ENCODE data around the gene NUP133. TPM values are rescaled to one million over a fixed set of nuclear protein-coding genes. Genes with fewer than 3 reads are reported as not detected.

NUP133 gene
- total RNA-seq = 10 to 100 TPM; 36.9 to 38.2 TPM

- Mint-ChIP-seq H3K9me3 (no peaks in the 10 kb centered on the region), H3K27ac (peak within 1 kb of the TSS; percentile 89), H3K4me3 (peak within 1 kb of the TSS; percentile 83), H3K36me3 (ENCODE audit: low read depth) (peaks cover 4% of the 10 kb centered on the region), H3K27me3 (no peaks in the 10 kb centered on the region), H3K4me1 (peaks cover 35% of the 10 kb centered on the region)
- CTCF ChIA-PET = interaction anchor here (1.0 to 2.5 kb wide), 7 partner anchors 13 to 803 kb away, joined by 3 to 14 read pairs (median 3); partner anchors contain the start of gene ABCB10
- peak; percentile 98 for DNase-seq
- POLR2A ChIA-PET = interaction anchor here (0.6 to 2.4 kb wide), 25 partner anchors 9 to 1532 kb away, joined by 3 to 24 read pairs (median 4); partner anchors contain the start of genes ABCB10, CCSAP, FAM89A and RAB4A
These were observed at the start of gene NUP133 for GRCh38 chr1:229507951-229508822. TSS of gene NUP133 (minus strand) at chr1:229508341. CDS start at chr1:229508249, 92 bp downstream.

DNA sequence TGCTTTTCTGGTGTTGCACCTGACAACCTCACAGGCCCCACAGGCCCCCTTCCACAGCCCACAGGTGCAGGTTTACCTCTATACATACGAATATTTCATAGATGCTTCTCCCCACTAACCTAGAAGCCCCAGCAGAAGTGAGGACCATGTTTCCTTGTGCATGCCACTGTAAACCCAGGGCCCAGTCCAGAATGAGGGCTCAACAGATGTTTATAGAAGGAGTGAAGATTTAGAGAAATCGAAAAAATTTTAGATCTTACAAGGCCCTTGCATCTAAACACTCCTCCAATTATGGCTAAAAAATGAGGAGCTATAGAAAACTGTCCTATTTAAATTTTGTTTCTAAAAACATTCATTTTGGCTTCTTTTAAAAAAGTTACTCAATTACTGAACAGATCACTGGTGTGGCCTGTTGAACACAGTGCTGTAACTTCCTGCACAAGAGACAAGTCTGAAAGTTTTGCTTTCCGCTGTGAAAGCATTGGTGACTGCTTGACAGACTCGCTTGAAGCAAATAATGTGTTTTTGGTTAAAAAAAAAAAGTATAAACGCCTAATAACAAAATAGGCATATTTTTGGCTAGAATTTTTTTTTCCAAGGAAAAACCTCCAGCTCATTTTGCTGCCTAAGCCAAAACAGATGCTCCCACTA lies 49.2 kb upstream of the NUP133 start:
- no peaks in the 10 kb centered on the region for H3K9me3 Mint-ChIP-seq
- H3K36me3 Mint-ChIP-seq (ENCODE audit: low read depth) = peaks cover 20% of the 10 kb centered on the region
- ChIA-PET CTCF (interaction anchor here (0.9 to 3.2 kb wide), 6 partner anchors 22 to 1086 kb away, joined by 3 to 17 read pairs (median 4); partner anchors contain the start of genes TAF5L and URB2), POLR2A (interaction anchor here (0.6 to 4.7 kb wide), 7 partner anchors 23 to 526 kb away, joined by 3 to 67 read pairs (median 4); partner anchors contain the start of genes NUP133, TAF5L and URB2)
- H3K27me3 Mint-ChIP-seq = peaks cover 4% of the 10 kb centered on the region
- H3K4me1 Mint-ChIP-seq = peaks cover 41% of the 10 kb centered on the region
- peak overlapping the region; percentile 88 for H3K27ac Mint-ChIP-seq
- DNase-seq = peak; percentile 34
- peak overlapping the region; percentile 77 for H3K4me3 Mint-ChIP-seq

DNA sequence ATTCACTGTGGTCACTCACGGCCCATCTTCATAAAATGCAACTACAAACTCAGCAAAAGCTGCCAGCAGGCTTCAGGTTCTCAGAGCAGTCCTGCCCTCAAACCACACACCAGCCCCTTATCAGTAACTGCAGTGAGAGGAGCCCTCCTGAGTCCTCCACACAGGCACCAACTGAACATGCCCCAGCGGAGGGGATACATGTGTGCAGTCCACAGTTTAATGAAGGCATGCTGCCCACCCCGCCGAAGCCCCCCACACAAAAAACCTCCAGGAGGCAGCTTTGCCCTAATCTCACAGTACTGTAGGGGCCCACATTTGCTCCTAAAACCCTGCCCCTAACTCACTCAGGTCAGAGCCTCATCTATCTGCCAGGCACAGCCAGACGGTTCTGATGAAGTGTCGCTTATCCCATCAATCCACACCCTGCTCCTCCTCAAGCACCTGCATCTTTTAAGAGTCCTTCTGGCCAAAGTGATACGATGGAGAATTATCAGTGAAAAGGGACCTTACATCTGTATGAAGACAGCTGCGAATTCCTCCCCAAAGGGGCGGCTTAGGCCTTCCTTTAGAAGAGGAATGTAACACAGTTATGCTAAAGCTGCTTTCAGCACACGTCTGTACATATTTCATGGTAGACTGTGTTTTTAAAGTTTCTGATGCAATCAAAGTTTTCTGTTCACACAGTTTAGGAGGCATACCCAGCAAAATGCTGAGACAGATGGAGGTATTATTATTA lies 46.9 kb upstream of the NUP133 start:
- DNase-seq = no peak
- no peak overlapping the region for H3K27ac Mint-ChIP-seq
- no peak overlapping the region for H3K4me3 Mint-ChIP-seq
- H3K36me3 Mint-ChIP-seq (ENCODE audit: low read depth) = peaks cover 25% of the 10 kb centered on the region
- no peaks in the 10 kb centered on the region for H3K27me3 Mint-ChIP-seq
- H3K4me1 Mint-ChIP-seq = peaks cover 44% of the 10 kb centered on the region
- H3K9me3 Mint-ChIP-seq = no peaks in the 10 kb centered on the region
- POLR2A ChIA-PET = interaction anchor here (1.4 kb wide), 1 partner anchor 47 kb away, joined by 5 read pairs; the partner anchor contains the start of gene NUP133
- CTCF ChIA-PET = no interaction called here

- Mint-ChIP-seq H3K4me3 (no peak overlapping the region), H3K27me3 (no peaks in the 10 kb centered on the region), H3K36me3 (ENCODE audit: low read depth) (peaks cover 29% of the 10 kb centered on the region), H3K27ac (no peak overlapping the region), H3K9me3 (no peaks in the 10 kb centered on the region), H3K4me1 (peaks cover 36% of the 10 kb centered on the region)
- ChIA-PET POLR2A (no interaction called here), CTCF (no interaction called here)
- DNase-seq = no peak
These were observed 45.5 kb upstream of the NUP133 start for GRCh38 chr1:229553621-229554130.

DNA sequence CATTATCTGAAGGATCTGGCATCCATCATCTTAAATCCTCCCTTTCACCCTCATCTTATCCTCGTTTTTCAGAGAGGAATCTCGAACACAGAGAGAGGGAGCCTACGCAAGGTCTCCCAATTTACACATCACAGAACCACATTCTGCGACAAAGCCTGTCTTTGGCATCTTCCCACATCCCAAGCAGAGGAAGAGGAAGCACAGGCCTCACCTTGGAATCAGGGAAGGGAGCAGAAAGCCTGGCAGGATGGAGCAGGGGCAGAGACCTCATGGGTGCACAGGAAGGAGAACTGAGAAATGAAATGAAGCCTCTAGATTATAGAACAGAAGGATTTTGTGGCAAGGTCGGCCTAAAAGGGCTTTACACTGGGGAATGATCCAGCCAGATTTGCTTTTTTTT lies 44.6 kb upstream of the NUP133 start:
- POLR2A ChIA-PET = no interaction called here
- H3K27me3 Mint-ChIP-seq = no peaks in the 10 kb centered on the region

GRCh38 chr1:229550812-229551567 lies 42.8 kb upstream of the NUP133 start:
- H3K4me3 Mint-ChIP-seq = no peak overlapping the region
- POLR2A ChIA-PET = no interaction called here
- no peaks in the 10 kb centered on the region for H3K27me3 Mint-ChIP-seq
- peaks cover 22% of the 10 kb centered on the region for H3K4me1 Mint-ChIP-seq
- no peak for DNase-seq
- no peak overlapping the region for H3K27ac Mint-ChIP-seq
- no peaks in the 10 kb centered on the region for H3K9me3 Mint-ChIP-seq
- peaks cover 29% of the 10 kb centered on the region for H3K36me3 Mint-ChIP-seq (ENCODE audit: low read depth)
- CTCF ChIA-PET = interaction anchor here (1.0 kb wide), 1 partner anchor 8 kb away, joined by 7 read pairs; no protein-coding TSS in a partner anchor

More for the DNA sequence above, 44.6 kb upstream of the NUP133 start:
- no peak for DNase-seq
- H3K4me3 Mint-ChIP-seq = no peak overlapping the region
- no peaks in the 10 kb centered on the region for H3K9me3 Mint-ChIP-seq
- CTCF ChIA-PET = no interaction called here
- no peak overlapping the region for H3K27ac Mint-ChIP-seq
- H3K36me3 Mint-ChIP-seq (ENCODE audit: low read depth) = peaks cover 29% of the 10 kb centered on the region
- peaks cover 36% of the 10 kb centered on the region for H3K4me1 Mint-ChIP-seq

- H3K9me3 Mint-ChIP-seq = no peaks in the 10 kb centered on the region
- no peak for DNase-seq
- H3K36me3 Mint-ChIP-seq (ENCODE audit: low read depth) = peaks cover 46% of the 10 kb centered on the region
- ChIA-PET POLR2A (interaction anchor here (1.0 kb wide), 1 partner anchor 20 kb away, joined by 3 read pairs; no protein-coding TSS in a partner anchor), CTCF (interaction anchor here (0.5 kb wide), 1 partner anchor 21 kb away, joined by 3 read pairs; no protein-coding TSS in a partner anchor)
- H3K4me1 Mint-ChIP-seq = peaks cover 11% of the 10 kb centered on the region
- H3K4me3 Mint-ChIP-seq = no peak overlapping the region
- H3K27me3 Mint-ChIP-seq = no peaks in the 10 kb centered on the region
- no peak overlapping the region for H3K27ac Mint-ChIP-seq
These were observed 39.4 kb upstream of the NUP133 start for GRCh38 chr1:229547542-229547941.

DNA sequence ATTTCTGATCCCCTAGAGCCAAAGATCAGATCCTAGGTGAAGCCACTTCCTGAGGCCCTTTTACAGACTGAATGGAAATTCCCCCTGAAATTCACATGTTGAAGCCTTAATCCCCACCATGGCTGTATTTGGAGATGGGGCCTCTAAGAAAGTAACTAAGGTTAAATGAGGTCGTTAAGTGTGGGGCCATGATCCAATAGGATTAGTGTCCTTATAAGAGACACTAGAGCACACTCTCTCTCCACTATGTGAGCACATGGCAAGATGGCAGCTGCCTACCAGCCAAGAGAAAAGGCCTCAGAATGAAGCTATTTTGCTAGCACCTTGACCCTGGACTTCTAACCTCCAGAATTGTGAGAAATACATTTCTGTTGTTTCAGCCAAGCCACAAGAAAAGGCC lies 36.4 kb upstream of the NUP133 start:
- Mint-ChIP-seq H3K27me3 (no peaks in the 10 kb centered on the region), H3K4me1 (peaks cover 11% of the 10 kb centered on the region), H3K36me3 (ENCODE audit: low read depth) (peaks cover 51% of the 10 kb centered on the region), H3K27ac (no peak overlapping the region), H3K9me3 (no peaks in the 10 kb centered on the region), H3K4me3 (no peak overlapping the region)
- ChIA-PET CTCF (no interaction called here), POLR2A (no interaction called here)
- DNase-seq = no peak

- Mint-ChIP-seq H3K4me3 (no peak overlapping the region), H3K9me3 (no peaks in the 10 kb centered on the region), H3K27ac (no peak overlapping the region), H3K36me3 (ENCODE audit: low read depth) (peaks cover 65% of the 10 kb centered on the region), H3K4me1 (peaks cover 20% of the 10 kb centered on the region), H3K27me3 (no peaks in the 10 kb centered on the region)
- ChIA-PET POLR2A (no interaction called here), CTCF (no interaction called here)
- DNase-seq = no peak
These were observed 31.8 kb upstream of the NUP133 start for GRCh38 chr1:229539863-229540506.

- Mint-ChIP-seq H3K4me1 (peaks cover 20% of the 10 kb centered on the region), H3K4me3 (no peak overlapping the region), H3K27me3 (no peaks in the 10 kb centered on the region), H3K27ac (no peak overlapping the region), H3K9me3 (no peaks in the 10 kb centered on the region), H3K36me3 (ENCODE audit: low read depth) (peaks cover 60% of the 10 kb centered on the region)
- ChIA-PET POLR2A (interaction anchor here (0.7 kb wide), 1 partner anchor 12 kb away, joined by 3 read pairs; no protein-coding TSS in a partner anchor), CTCF (no interaction called here)
- no peak for DNase-seq
These were observed 30.8 kb upstream of the NUP133 start for GRCh38 chr1:229538945-229539344.

GRCh38 chr1:229537894-229538293 lies 29.8 kb upstream of the NUP133 start:
- peaks cover 59% of the 10 kb centered on the region for H3K36me3 Mint-ChIP-seq (ENCODE audit: low read depth)

More at GRCh38 chr1:229537894-229538293, 29.8 kb upstream of the NUP133 start:
- DNase-seq = no peak
- Mint-ChIP-seq H3K27ac (no peak overlapping the region), H3K27me3 (no peaks in the 10 kb centered on the region), H3K9me3 (no peaks in the 10 kb centered on the region), H3K4me3 (no peak overlapping the region), H3K4me1 (peaks cover 16% of the 10 kb centered on the region)
- CTCF ChIA-PET = no interaction called here
- POLR2A ChIA-PET = no interaction called here
